SKM-1 (cell line): ENCODE measurements around the gene CPA2.
"Not testable (repeated sequence)": the region's sequence is repeated elsewhere in the genome, so short reads cannot be mapped to it uniquely, and the experiment has no call there.

Experiments
- DNase-seq: peaks from one replicate; lab custom pipeline; 2025; ENCODE audit not compliant: unreplicated experiment; lab: John Stamatoyannopoulos, UW

Gene CPA2

DNA sequence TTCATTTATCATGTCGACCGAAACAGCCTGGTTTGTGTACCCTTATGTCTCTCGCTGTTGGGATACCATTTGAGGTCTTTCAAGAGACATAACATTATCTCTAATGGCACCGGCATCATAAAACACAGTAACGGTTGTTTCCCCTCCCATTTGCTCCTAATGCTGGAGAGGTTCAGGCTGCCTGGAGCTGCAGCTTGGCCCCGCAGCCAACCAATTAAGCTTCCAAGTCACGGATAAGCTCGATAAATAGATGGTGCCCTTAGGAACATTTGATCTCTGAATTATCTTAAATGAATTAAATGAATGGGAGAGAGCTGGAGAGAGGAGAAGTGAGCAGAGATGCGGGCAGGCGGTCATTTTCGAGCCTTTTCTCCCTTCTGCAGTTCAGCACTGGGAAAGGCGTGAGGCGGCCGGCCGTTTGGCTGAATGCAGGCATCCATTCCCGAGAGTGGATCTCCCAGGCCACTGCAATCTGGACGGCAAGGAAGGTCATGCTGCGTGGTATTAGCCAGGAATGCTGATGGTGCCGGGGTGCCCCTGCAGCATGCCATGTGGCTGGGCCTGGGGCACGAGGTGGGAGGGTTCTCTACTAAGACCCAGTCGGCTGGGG is 38.9 kb downstream of the CPA2 start:
- no peak for DNase-seq

DNA sequence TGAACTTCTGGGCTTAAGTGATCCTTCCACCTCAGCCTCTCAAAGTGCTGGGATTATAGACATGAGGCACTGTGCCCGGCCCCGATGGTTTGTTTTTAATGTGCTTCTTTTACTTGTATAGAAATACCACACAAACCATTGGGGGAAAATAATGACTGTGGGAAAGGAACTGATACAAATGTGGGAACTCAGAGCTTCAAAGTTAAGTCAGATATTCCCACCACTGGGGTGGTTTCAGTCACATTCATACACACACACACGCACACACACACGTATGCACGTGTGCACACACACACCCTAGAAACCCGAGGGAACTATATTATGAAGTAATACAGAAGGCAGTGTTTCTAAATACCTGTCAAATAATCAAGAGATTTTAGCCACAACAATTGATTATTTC is 43.3 kb downstream of the CPA2 start:
- no peak for DNase-seq

GRCh38 chr7:130314305-130314704 is 47.6 kb downstream of the CPA2 start:
- no peak for DNase-seq

DNA sequence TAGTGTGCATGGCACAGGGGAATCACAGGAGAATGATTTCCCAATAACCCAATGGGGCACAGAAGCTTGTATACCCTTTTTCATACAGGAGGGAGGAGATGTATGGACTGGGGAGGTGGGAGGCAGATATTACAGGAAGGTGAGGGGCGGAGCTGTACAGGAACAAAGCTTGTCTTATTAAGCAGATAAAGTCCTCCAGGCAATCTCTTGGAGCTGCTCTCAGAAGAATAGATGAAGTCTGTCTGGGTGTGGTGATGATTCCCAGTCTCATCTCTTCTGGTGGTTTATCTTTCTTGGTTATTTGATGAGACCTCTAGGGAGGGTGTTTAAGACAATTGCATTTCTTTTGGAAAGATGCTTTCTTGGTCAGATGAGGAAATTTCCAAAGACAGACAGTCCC is 52.9 kb downstream of the CPA2 start:
- DNase-seq, result no peak

- not testable (repeated sequence) for DNase-seq
These were observed 55.0 kb downstream of the CPA2 start for GRCh38 chr7:130321542-130322229.

GRCh38 chr7:130322615-130323014 is 56.0 kb downstream of the CPA2 start:
- no peak for DNase-seq

DNA sequence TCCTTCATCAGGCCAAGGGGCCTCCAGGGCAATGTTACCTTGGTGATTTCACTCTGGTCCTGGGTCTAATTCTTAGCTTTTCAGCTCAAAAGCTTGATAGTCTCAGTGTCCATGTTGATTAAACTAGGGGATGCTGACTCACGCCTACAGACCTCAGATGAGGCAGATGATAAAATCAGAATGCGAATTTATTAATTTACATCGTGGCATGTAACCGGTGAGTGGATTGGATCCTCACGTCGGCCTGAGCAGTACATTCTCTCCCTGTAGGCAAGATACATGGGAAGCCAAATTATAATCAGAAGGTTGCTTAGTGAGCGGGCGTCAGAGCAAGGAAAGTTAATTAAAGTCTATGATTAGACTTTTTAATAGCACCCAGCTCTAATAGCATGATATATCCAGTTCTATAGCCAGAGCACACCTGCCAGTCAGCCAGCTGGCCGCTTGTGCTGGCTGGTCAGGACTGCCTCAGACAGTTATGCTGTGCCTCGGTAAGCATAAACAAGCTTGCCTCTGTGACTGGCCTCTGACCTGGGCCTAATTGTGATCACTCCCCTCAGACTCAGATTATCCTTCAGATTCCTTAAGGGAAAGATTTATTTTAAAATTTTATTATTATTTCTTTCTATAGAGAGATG is 57.8 kb downstream of the CPA2 start:
- no peak for DNase-seq

DNA sequence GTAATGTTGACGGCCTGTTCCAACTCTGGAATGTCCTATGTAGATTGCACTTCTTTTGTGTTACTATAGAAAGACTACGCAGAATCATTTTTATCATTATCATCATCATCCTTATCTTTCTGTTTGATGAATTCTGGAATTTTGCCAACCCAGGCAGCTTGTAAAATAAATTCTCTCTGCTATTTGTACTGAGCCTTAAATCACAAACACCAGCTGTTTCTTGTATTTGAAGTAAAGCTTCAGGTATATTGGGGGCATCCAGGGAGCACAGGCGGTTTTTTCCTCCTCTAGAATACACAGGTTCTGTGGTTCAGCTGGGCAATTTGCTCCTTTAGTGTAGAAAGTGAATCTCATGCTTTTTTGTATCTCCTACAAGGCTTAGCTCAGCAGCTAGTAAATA is 63.0 kb downstream of the CPA2 start:
- DNase-seq, result no peak

- DNase-seq, result no peak
These were observed 65.8 kb downstream of the CPA2 start for GRCh38 chr7:130332259-130333053.

GRCh38 chr7:130333832-130334231 is 67.2 kb downstream of the CPA2 start:
- no peak for DNase-seq

DNA sequence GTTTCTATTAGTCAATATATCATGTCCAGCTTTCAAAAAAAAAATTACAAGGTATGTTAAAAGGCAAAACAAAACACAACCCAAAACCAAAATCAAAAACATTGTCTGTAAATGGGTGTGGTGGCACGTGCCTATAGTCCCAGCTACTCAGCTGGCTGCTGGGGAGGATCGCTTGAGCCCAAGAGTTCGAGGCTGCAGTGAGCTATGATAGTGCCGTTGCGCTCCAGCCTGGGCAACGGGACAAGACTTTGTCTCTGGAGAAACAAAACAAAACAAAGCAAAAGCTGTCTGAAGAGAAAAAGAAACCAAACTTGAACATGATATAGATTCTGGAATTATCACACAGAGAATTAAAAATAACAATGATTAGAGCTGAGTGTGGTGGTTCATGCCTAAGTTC is 67.6 kb downstream of the CPA2 start:
- DNase-seq, result no peak

DNA sequence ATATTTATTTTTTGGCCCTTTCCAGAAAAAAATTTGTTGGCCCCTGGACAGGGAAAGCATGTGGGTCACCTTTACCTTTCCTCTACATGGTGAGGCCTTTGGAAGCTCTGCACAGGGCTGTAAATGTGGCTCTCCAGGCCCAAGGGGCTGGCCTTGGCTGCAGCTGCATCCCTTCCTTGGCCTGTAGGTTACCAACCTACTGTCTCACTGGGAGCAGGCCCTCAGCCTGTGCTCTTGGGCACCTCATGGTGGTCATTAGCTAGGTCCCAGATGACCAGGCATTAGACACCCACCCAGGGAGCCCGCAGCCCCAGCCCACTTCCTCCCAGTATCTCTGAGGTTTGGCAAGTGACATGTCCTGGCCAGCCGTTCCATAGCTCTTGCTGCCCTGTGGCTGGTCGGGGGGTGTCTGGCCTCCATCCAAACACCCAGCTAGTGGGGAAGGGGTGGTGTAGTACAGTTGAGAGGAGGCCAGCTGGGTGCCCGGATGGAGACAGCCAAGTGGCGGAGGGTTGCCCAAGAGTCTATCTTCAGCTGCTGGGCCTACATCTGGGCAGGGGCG is 70.8 kb downstream of the CPA2 start:
- no peak for DNase-seq

GRCh38 chr7:130338233-130338632 is 71.6 kb downstream of the CPA2 start:
- DNase-seq, result no peak
